ENCODE results near the gene CAMKV.

Gene CAMKV

GRCh38 chr3:49873623-49874022 is 3.9 kb upstream of the CAMKV start:
- no peaks in the 10 kb centered on the region for H3K79me2 ChIP-seq (ENCODE audit: insufficient read depth, low read length)
- no peaks in the 10 kb centered on the region for H3K9me3 ChIP-seq (ENCODE audit: insufficient read depth, low read length)
- H3K9ac ChIP-seq (ENCODE audit: low read length): no peak overlapping the region
- H3K36me3 ChIP-seq (ENCODE audit: low read length): no peaks in the 10 kb centered on the region
- H3K27me3 ChIP-seq (ENCODE audit: low read length): no peaks in the 10 kb centered on the region
- TF ChIP-seq CTCF (IDR thresholded peaks at IDR 0.05; ENCODE audit: insufficient read depth, low read length, poor library complexity, severe bottlenecking): no peak
- no peak for TF ChIP-seq EZH2phosphoT487 (conservative IDR thresholded peaks at IDR 0.05; ENCODE audit: low read length)
- H2AFZ ChIP-seq (ENCODE audit: low read depth, low read length, severe bottlenecking): no peak overlapping the region
- H4K20me1 ChIP-seq (ENCODE audit: low read depth, low read length): no peaks in the 10 kb centered on the region
- H3F3A ChIP-seq (ENCODE audit: insufficient read depth): no peaks in the 10 kb centered on the region
- no peak overlapping the region for H3K4me2 ChIP-seq (ENCODE audit: low read depth, low read length, poor library complexity, severe bottlenecking)
- no peak overlapping the region for H3K27ac ChIP-seq (ENCODE audit: low read depth, low read length)
- no peaks in the 10 kb centered on the region for H3K9me2 ChIP-seq (replicated peaks; ENCODE audit: insufficient read depth, low read length)
- no peak overlapping the region for H3K4me3 ChIP-seq (ENCODE audit: insufficient read depth, low read length, poor library complexity, severe bottlenecking)

GRCh38 chr3:49872801-49873281 is 3.1 kb upstream of the CAMKV start:
- TF ChIP-seq EZH2phosphoT487 (conservative IDR thresholded peaks at IDR 0.05; ENCODE audit: low read length) (no peak), CTCF (IDR thresholded peaks at IDR 0.05; ENCODE audit: insufficient read depth, low read length, poor library complexity, severe bottlenecking) (no peak)
- H3K9ac ChIP-seq (ENCODE audit: low read length): no peak overlapping the region
- H3K4me2 ChIP-seq (ENCODE audit: low read depth, low read length, poor library complexity, severe bottlenecking): no peak overlapping the region
- no peak overlapping the region for H3K27ac ChIP-seq (ENCODE audit: low read depth, low read length)
- H4K20me1 ChIP-seq (ENCODE audit: low read depth, low read length): no peaks in the 10 kb centered on the region
- no peaks in the 10 kb centered on the region for H3K79me2 ChIP-seq (ENCODE audit: insufficient read depth, low read length)
- no peaks in the 10 kb centered on the region for H3K9me3 ChIP-seq (ENCODE audit: insufficient read depth, low read length)
- no peaks in the 10 kb centered on the region for H3F3A ChIP-seq (ENCODE audit: insufficient read depth)
- no peaks in the 10 kb centered on the region for H3K9me2 ChIP-seq (replicated peaks; ENCODE audit: insufficient read depth, low read length)
- H3K27me3 ChIP-seq (ENCODE audit: low read length): no peaks in the 10 kb centered on the region
- H3K36me3 ChIP-seq (ENCODE audit: low read length): no peaks in the 10 kb centered on the region
- no peak overlapping the region for H3K4me3 ChIP-seq (ENCODE audit: insufficient read depth, low read length, poor library complexity, severe bottlenecking)
- no peak overlapping the region for H2AFZ ChIP-seq (ENCODE audit: low read depth, low read length, severe bottlenecking)

- H3K9ac ChIP-seq (ENCODE audit: low read length): no peak overlapping the region
- no peaks in the 10 kb centered on the region for H3K27me3 ChIP-seq (ENCODE audit: low read length)
- TF ChIP-seq EZH2phosphoT487 (conservative IDR thresholded peaks at IDR 0.05; ENCODE audit: low read length) (no peak), CTCF (IDR thresholded peaks at IDR 0.05; ENCODE audit: insufficient read depth, low read length, poor library complexity, severe bottlenecking) (no peak)
- H4K20me1 ChIP-seq (ENCODE audit: low read depth, low read length): no peaks in the 10 kb centered on the region
- no peaks in the 10 kb centered on the region for H3K9me3 ChIP-seq (ENCODE audit: insufficient read depth, low read length)
- H3K27ac ChIP-seq (ENCODE audit: low read depth, low read length): no peak overlapping the region
- H2AFZ ChIP-seq (ENCODE audit: low read depth, low read length, severe bottlenecking): no peak overlapping the region
- no peak overlapping the region for H3K4me3 ChIP-seq (ENCODE audit: insufficient read depth, low read length, poor library complexity, severe bottlenecking)
- H3F3A ChIP-seq (ENCODE audit: insufficient read depth): no peaks in the 10 kb centered on the region
- no peak overlapping the region for H3K4me2 ChIP-seq (ENCODE audit: low read depth, low read length, poor library complexity, severe bottlenecking)
- no peaks in the 10 kb centered on the region for H3K79me2 ChIP-seq (ENCODE audit: insufficient read depth, low read length)
- H3K9me2 ChIP-seq (replicated peaks; ENCODE audit: insufficient read depth, low read length): no peaks in the 10 kb centered on the region
- H3K36me3 ChIP-seq (ENCODE audit: low read length): no peaks in the 10 kb centered on the region
These were observed 1.9 kb upstream of the CAMKV start for GRCh38 chr3:49871531-49872153.
